HFFc6 (cell line): ENCODE results near the gene NQO2. TPM values are rescaled to one million over a fixed set of nuclear protein-coding genes. Genes with fewer than 3 reads are reported as not detected.
"Not testable (repeated sequence)": the region's sequence is repeated elsewhere in the genome, so short reads cannot be mapped to it uniquely, and the experiment has no call there.

Experiments used
- DNase-seq: peaks from one replicate; pipeline ENCODE4 v3.0.0-alpha.2; 2018
- H3K27ac Mint-ChIP-seq: 2 replicates; pipeline ENCODE4 v1.8.0; 2020; ENCODE audit warnings: mild to moderate bottlenecking, mixed read lengths
- H3K27me3 Mint-ChIP-seq: 2 replicates; pipeline ENCODE4 v1.8.0; 2021; ENCODE audit warnings: mild to moderate bottlenecking, moderate library complexity, mixed read lengths; ENCODE audit not compliant: insufficient read depth
- H3K36me3 Mint-ChIP-seq: 2 replicates; pipeline ENCODE4 v1.8.0; 2021; ENCODE audit warnings: low read depth, mixed read lengths
- H3K4me1 Mint-ChIP-seq: 2 replicates; pipeline ENCODE4 v1.8.0; 2020; ENCODE audit warnings: low read depth, mixed read lengths
- H3K4me3 Mint-ChIP-seq: 2 replicates; pipeline ENCODE4 v1.8.0; 2020; ENCODE audit warnings: mild to moderate bottlenecking, moderate library complexity, mixed read lengths
- H3K9me3 Mint-ChIP-seq: 2 replicates; pipeline ENCODE4 v1.8.0; 2020; ENCODE audit warnings: mild to moderate bottlenecking, mixed read lengths
- total RNA-seq, 6 experiments: library from RNA; stranded (reverse); fragmentation: NEBNext Ultra II Directional; extraction: Animal tissue kit (Norgen Biotek cat#: 25700); gene quantifications; 2 replicates in 1 of 6; 3 replicates in 5 of 6; pipeline ENCODE4 v1.2.3, GENCODE V29; 2021
- TF ChIP-seq, protein P1 (sequence below): fragments of 200-600 bp; sonication (generic); IDR thresholded peaks from 2 replicates; pipeline ENCODE4 v1.5.0; 2021; ENCODE audit warnings: antibody characterized with exemption, mild to moderate bottlenecking

Gene NQO2
- total RNA-seq, 6 experiments from 2014 or later = 28.9 to 48.6 (median 43.6) TPM

DNA sequence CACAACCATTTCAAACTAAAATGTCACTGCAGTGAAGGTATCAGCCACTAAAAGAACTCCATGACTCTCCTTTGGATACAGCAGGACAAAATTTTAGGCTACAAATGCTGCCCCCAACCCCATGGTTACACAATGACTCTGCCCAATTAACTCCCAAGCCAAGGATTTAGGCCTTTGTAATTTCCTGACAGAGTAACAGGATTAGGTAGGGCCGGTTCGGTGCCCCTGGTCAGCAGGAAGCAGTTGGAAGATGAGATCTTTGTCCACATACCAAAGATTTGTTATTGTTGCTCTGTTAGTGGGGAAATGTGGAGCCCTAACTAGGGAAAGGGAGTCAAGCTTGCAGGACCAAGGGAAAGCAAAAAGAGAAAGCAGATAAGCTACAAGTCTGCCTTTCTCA lies 41.9 kb downstream of the NQO2 start:
- Mint-ChIP-seq H3K4me1 (peaks cover 17% of the 10 kb centered on the region), H3K9me3 (no peaks in the 10 kb centered on the region), H3K27ac (no peak overlapping the region), H3K4me3 (no peak overlapping the region), H3K27me3 (peaks cover 27% of the 10 kb centered on the region), H3K36me3 (no peaks in the 10 kb centered on the region)
- TF ChIP-seq, protein P1, sequence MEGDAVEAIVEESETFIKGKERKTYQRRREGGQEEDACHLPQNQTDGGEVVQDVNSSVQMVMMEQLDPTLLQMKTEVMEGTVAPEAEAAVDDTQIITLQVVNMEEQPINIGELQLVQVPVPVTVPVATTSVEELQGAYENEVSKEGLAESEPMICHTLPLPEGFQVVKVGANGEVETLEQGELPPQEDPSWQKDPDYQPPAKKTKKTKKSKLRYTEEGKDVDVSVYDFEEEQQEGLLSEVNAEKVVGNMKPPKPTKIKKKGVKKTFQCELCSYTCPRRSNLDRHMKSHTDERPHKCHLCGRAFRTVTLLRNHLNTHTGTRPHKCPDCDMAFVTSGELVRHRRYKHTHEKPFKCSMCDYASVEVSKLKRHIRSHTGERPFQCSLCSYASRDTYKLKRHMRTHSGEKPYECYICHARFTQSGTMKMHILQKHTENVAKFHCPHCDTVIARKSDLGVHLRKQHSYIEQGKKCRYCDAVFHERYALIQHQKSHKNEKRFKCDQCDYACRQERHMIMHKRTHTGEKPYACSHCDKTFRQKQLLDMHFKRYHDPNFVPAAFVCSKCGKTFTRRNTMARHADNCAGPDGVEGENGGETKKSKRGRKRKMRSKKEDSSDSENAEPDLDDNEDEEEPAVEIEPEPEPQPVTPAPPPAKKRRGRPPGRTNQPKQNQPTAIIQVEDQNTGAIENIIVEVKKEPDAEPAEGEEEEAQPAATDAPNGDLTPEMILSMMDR = no peak
- no peak for DNase-seq

DNA sequence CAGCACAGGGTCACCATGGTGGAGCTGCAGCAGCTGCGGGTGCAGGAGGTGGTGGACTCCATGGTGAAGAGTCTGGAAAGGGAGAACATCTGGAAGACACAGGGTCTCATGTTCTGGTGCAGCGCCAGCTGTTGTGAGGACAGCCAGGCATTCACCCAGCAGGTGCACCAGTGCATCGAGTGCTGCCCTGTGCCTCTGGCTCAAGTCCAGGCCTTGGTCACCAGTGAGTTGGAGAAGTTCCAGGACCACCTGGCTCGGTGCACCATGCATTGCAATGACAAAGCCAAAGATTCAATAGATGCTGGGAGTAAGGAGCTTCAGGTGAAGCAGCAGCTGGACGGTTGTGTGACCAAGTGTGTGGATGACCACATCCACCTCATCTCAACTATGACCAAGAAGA lies 45.7 kb downstream of the NQO2 start:
- no peaks in the 10 kb centered on the region for H3K36me3 Mint-ChIP-seq

DNA sequence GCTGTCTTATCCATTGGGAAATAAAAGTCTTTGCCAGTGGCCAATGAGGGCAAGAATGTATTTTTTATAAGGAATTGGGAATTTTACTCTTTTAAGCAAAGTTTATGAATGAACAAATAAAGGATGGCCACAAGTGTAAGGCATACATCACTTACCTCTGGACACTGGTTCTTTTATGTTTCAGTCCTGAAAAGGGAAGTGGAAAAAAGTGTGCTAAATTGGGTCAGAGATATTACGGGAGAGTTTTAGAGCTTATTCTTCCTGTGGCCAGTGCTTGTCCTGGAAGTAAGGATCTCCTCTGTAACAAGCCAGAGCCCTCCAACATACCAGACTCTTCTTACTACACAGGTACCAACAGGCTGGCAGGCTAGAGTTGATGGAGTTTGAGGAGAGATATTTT lies 46.1 kb downstream of the NQO2 start:
- no peaks in the 10 kb centered on the region for H3K36me3 Mint-ChIP-seq
- no peaks in the 10 kb centered on the region for H3K9me3 Mint-ChIP-seq
- H3K4me1 Mint-ChIP-seq = peaks cover 17% of the 10 kb centered on the region
- no peak for DNase-seq
- H3K27ac Mint-ChIP-seq = no peak overlapping the region
- peaks cover 38% of the 10 kb centered on the region for H3K27me3 Mint-ChIP-seq
- H3K4me3 Mint-ChIP-seq = no peak overlapping the region
- TF ChIP-seq, protein P1 = no peak

More for the DNA sequence above, 45.7 kb downstream of the NQO2 start:
- TF ChIP-seq, protein P1 = no peak
- H3K27ac Mint-ChIP-seq = no peak overlapping the region
- H3K27me3 Mint-ChIP-seq = peaks cover 38% of the 10 kb centered on the region
- DNase-seq = no peak
- H3K9me3 Mint-ChIP-seq = no peaks in the 10 kb centered on the region
- no peak overlapping the region for H3K4me3 Mint-ChIP-seq
- H3K4me1 Mint-ChIP-seq = peaks cover 17% of the 10 kb centered on the region

- TF ChIP-seq, protein P1 = no peak
- peaks cover 35% of the 10 kb centered on the region for H3K27me3 Mint-ChIP-seq
- H3K36me3 Mint-ChIP-seq = no peaks in the 10 kb centered on the region
- peaks cover 16% of the 10 kb centered on the region for H3K4me1 Mint-ChIP-seq
- no peaks in the 10 kb centered on the region for H3K9me3 Mint-ChIP-seq
- no peak overlapping the region for H3K4me3 Mint-ChIP-seq
- no peak overlapping the region for H3K27ac Mint-ChIP-seq
- DNase-seq = no peak
Observed at GRCh38 chr6:3046295-3046694, 46.6 kb downstream of the NQO2 start.

DNA sequence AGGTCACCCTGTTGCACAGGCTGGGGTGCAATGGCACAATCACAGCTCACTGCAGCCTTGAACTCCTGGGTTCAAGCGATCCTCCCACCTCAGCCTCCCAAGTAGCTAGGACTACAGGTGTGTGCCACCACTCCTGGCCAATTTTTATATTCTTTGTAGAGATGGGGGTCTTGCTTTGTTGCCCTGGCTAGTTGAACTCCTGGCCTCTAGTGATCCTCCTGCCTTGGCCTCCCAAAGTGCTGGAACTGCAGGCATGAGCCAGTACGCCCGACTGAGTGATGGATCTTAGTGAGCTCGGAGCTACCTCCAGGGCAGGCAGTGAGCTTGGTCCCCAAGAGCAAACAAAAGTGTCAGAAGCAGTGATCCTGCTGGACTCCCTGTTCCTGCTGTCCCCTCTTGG lies 48.3 kb downstream of the NQO2 start:
- H3K27ac Mint-ChIP-seq, DNase-seq, H3K9me3 Mint-ChIP-seq, H3K4me3 Mint-ChIP-seq, H3K36me3 Mint-ChIP-seq: not testable (repeated sequence)
- Mint-ChIP-seq H3K27me3 (peaks cover 35% of the 10 kb centered on the region), H3K4me1 (peaks cover 19% of the 10 kb centered on the region)

DNA sequence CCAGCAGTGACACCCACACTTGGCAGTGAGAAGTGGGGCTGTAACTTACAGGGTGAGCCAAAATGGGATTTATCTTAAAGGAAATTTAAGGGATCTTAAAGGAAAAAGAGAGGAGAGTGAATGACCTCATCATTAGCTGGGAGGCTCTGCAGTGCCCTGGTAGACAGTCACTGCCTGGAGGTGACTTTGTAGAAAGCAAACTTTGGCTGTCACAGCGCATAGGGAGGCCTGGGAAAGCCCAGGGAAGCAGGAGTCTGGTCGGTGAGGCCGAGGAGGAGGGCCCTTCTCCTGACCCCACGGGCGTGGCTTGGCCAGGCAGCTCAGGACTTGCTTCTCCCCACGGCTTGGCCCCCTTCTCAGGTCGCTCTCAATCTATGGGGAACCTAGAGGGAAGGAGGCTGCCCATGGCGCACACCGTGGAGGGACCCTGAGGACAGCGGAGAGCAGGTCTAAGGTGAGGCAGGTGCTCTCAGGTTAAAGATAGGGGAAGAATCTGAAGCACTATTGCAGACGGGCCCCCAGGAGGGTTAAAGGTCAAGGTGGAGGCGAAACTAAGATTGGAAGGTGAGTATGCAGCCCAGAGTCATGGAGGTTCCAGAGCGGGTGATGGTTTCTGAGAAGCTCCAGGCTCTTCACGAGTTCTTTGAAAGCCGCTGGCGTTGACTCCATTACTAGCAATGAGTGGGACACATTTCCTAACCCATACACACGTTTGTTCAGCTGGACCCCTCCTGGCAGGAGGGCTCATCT lies 53.0 kb downstream of the NQO2 start:
- TF ChIP-seq, protein P1 = no peak
- Mint-ChIP-seq H3K9me3 (no peaks in the 10 kb centered on the region), H3K36me3 (no peaks in the 10 kb centered on the region), H3K27me3 (peaks cover 30% of the 10 kb centered on the region), H3K27ac (no peak overlapping the region), H3K4me1 (peaks cover 32% of the 10 kb centered on the region), H3K4me3 (no peak overlapping the region)
- no peak for DNase-seq
